Endothelial cell of umbilical vein (primary cell): ENCODE results near the gene FAR1. TPM values are rescaled to one million over a fixed set of nuclear protein-coding genes. Genes with fewer than 3 reads are reported as not detected.

ENCODE experiments used
- BruUV-seq: library from RNA; stranded (reverse); fragments of 400-500 nt; replicated peaks from 2 replicates; lab custom pipeline; 2021; lab: Mats Ljungman, UMichigan
- CTCF ChIA-PET: fragments of 300-600, 350-600 bp; sonication (Branson Sonifier 250); formaldehyde crosslinking; loops from one replicate; lab custom pipeline; 2021; ENCODE audit warnings: antibody characterized with exemption, inconsistent platforms; lab: Charles Lee
- POLR2A ChIA-PET: fragments of 300-600, 350-600 bp; sonication (Branson Sonifier 250); formaldehyde crosslinking; loops from one replicate; lab custom pipeline; 2021; ENCODE audit warnings: antibody characterized with exemption, inconsistent platforms; lab: Charles Lee
- DNase-seq: peaks from one replicate; pipeline ENCODE4 v3.0.0-alpha.2; 2011; ENCODE audit warnings: low read depth, low spot score
- FAIRE-seq: peaks from 2 replicates; lab custom pipeline; 2011; peaks lifted over from hg19 to GRCh38; lab: Jason Lieb, UNC
- H2AFZ ChIP-seq: 2 replicates; pipeline ENCODE4 v1.6.0; 2012; ENCODE audit warnings: low read depth, low read length, control low read depth, inconsistent platforms
- H3K27ac ChIP-seq: 2 replicates; pipeline ENCODE4 v1.5.1; 2011; ENCODE audit warnings: low read depth, mild to moderate bottlenecking, control low read depth, low read length, moderate library complexity; ENCODE audit not compliant: insufficient read depth
- H3K27me3 ChIP-seq, 2 experiments: 2 replicates each; pipeline versions ENCODE4 v1.6.0 to v1.6.1; 2011; ENCODE audit warnings: low read length in 2 of 2, mixed read lengths in 1 of 2; ENCODE audit not compliant: control insufficient read depth in 2 of 2, insufficient read depth in 2 of 2
- H3K36me3 ChIP-seq, 2 experiments: 2 replicates in 1 of 2; 3 replicates in 1 of 2; pipeline ENCODE4 v1.5.1; 2011; ENCODE audit warnings: low read length in 2 of 2, mild to moderate bottlenecking in 1 of 2, moderate library complexity in 1 of 2; ENCODE audit not compliant: control insufficient read depth in 2 of 2, insufficient read depth in 2 of 2; ENCODE audit errors: extremely low read depth in 1 of 2
- H3K4me1 ChIP-seq: 3 replicates; pipeline ENCODE4 v1.5.1; 2011; ENCODE audit warnings: mild to moderate bottlenecking, low read length; ENCODE audit not compliant: control insufficient read depth, insufficient read depth; ENCODE audit errors: extremely low read depth
- H3K4me2 ChIP-seq: 2 replicates; pipeline ENCODE4 v1.6.1; 2011; ENCODE audit warnings: low read length, control low read depth, mixed read lengths; ENCODE audit not compliant: insufficient read depth
- H3K4me3 ChIP-seq, 3 experiments: fragments of 200-600 bp in 1 of 3; sonication (generic), shearing (Covaris generic) in 1 of 3; replicated peaks in 1 of 3; 2 replicates each; pipeline ENCODE4 v1.5.1; 2011 to 2016; ENCODE audit warnings: control low read depth in 3 of 3, low read length in 3 of 3, mild to moderate bottlenecking in 2 of 3, inconsistent platforms in 1 of 3, low read depth in 1 of 3, moderate library complexity in 1 of 3; ENCODE audit not compliant: insufficient read depth in 1 of 3
- H3K79me2 ChIP-seq: 2 replicates; pipeline ENCODE4 v1.6.0; 2012; ENCODE audit warnings: low read length, inconsistent platforms; ENCODE audit not compliant: control insufficient read depth, insufficient read depth
- H3K9ac ChIP-seq: replicated peaks from 2 replicates; pipeline ENCODE3; 2011; ENCODE audit warnings: low read length, control low read depth; ENCODE audit not compliant: insufficient read depth; ENCODE audit errors: extremely low read depth
- H3K9me1 ChIP-seq: replicated peaks from 3 replicates; pipeline ENCODE4 v1.6.0; 2011; ENCODE audit warnings: mild to moderate bottlenecking, low read length; ENCODE audit not compliant: control insufficient read depth, insufficient read depth; ENCODE audit errors: extremely low read depth
- H3K9me3 ChIP-seq: replicated peaks from 2 replicates; pipeline ENCODE4 v1.5.1; 2012; ENCODE audit warnings: low read length, inconsistent platforms; ENCODE audit not compliant: control insufficient read depth, insufficient read depth
- H4K20me1 ChIP-seq: replicated peaks from 2 replicates; pipeline ENCODE3; 2011; ENCODE audit warnings: mild to moderate bottlenecking, low read length; ENCODE audit not compliant: control insufficient read depth, insufficient read depth; ENCODE audit errors: extremely low read depth
- CTCF ChIP-seq, 2 donors: IDR thresholded peaks; 1 replicate in 1 of 2; 2 replicates in 1 of 2; pipeline ENCODE4 v1.5.1; 2011; ENCODE audit warnings: low read length in 2 of 2, mild to moderate bottlenecking in 2 of 2, moderate library complexity in 2 of 2, control low read depth in 1 of 2, inconsistent platforms in 1 of 2, low read depth in 1 of 2; ENCODE audit not compliant: insufficient read depth in 1 of 2; ENCODE audit errors: extremely low read depth in 1 of 2
- EZH2 ChIP-seq: IDR thresholded peaks from 2 replicates; pipeline ENCODE4 v1.6.1; 2012; ENCODE audit warnings: borderline replicate concordance, low read depth, mild to moderate bottlenecking, moderate library complexity, low read length, inconsistent platforms; ENCODE audit not compliant: severe bottlenecking
- FOS ChIP-seq: IDR thresholded peaks from 2 replicates; pipeline ENCODE4 v1.6.1; 2011; ENCODE audit warnings: mild to moderate bottlenecking, low read length, moderate library complexity, borderline replicate concordance; ENCODE audit not compliant: insufficient read depth
- GATA2 ChIP-seq: IDR thresholded peaks from 2 replicates; pipeline ENCODE4 v1.7.0; 2011; ENCODE audit warnings: low read depth, mild to moderate bottlenecking, moderate library complexity, mixed read lengths, low read length; ENCODE audit not compliant: insufficient read length, insufficient read depth
- JUN ChIP-seq: IDR thresholded peaks from 2 replicates; pipeline ENCODE4 v1.6.1; 2011; ENCODE audit warnings: borderline replicate concordance, low read depth; ENCODE audit not compliant: insufficient read length, insufficient read depth
- MYC ChIP-seq: IDR thresholded peaks from one replicate; pipeline ENCODE4 v1.6.1; 2011; ENCODE audit warnings: mild to moderate bottlenecking, low read depth, low read length
- POLR2A ChIP-seq: IDR thresholded peaks from 2 replicates; pipeline ENCODE4 v1.6.1; 2012; ENCODE audit warnings: low read depth, mild to moderate bottlenecking, control low read depth, low read length
- POLR2AphosphoS5 ChIP-seq: IDR thresholded peaks from 2 replicates; pipeline ENCODE4 v1.6.1; 2012; ENCODE audit warnings: low read depth, mild to moderate bottlenecking, control low read depth, low read length, moderate library complexity; ENCODE audit not compliant: insufficient read depth
- dilution Hi-C: fragments of 300-500 bp; cut with MboI; formaldehyde crosslinking; loops from one replicate; pipeline ENCODE4 v1.15.0; 2019; ENCODE audit warnings: low sequenced_read_pairs; ENCODE audit not compliant: extremely low pct_ligation_motif_present
- intact Hi-C: fragments of 100-400 bp; cut with micrococcal nuclease; formaldehyde crosslinking; loops from one replicate; pipeline ENCODE4 v1.10.0; 2022
- polyA plus RNA-seq, 4 experiments: library from polyadenylated mRNA; depleted of rRNA in 3 of 4; stranded (reverse) in 3 of 4; unstranded in 1 of 4; fragments of >200 nt; gene quantifications; 2 replicates each; pipeline versions ENCODE4 v1.2.1 to v1.2.3, GENCODE V29; 2011 to 2012; ENCODE audit warnings: missing spikeins in 1 of 4
- total RNA-seq: library from RNA; stranded (reverse); gene quantifications from 2 replicates; pipeline ENCODE4 v1.2.3, GENCODE V29; 2021
- TF ChIP-seq, protein P1 (sequence below): IDR thresholded peaks from 2 replicates; pipeline ENCODE4 v1.6.1; 2011; ENCODE audit not compliant: insufficient read depth, insufficient read length

FAR1 gene
- total and polyA plus RNA-seq, 2 donors (not counting 3 experiments of a cell fraction or from before 2014, with no cell fraction given) = 29.5 to 76.4 TPM

GRCh38 chr11:13635290-13635689, 33.2 kb upstream of the FAR1 start:
- DNase-seq (no peak), FAIRE-seq (no peak)
- ChIA-PET CTCF (interaction anchor here (1.0 kb wide), 1 partner anchor 10 kb away, joined by 4 read pairs; no protein-coding TSS in a partner anchor), POLR2A (no interaction called here)
- H3K9me3 ChIP-seq = no peaks in the 10 kb centered on the region
- no peak overlapping the region for H3K4me3 ChIP-seq
- no TSS peak for BruUV-seq
- no peaks in the 10 kb centered on the region for H3K79me2 ChIP-seq
- H3K27me3 ChIP-seq = peaks cover 2 to 21% of the 10 kb centered on the region in 2 experiments
- H3K9ac ChIP-seq = no peak overlapping the region
- no peak overlapping the region for H2AFZ ChIP-seq
- dilution Hi-C loops (no loop called here), intact Hi-C loops (no loop called here)
- H3K36me3 ChIP-seq = no peaks in the 10 kb centered on the region
- H3K4me2 ChIP-seq = no peak overlapping the region
- no peaks in the 10 kb centered on the region for H3K4me1 ChIP-seq
- H4K20me1 ChIP-seq = no peaks in the 10 kb centered on the region
- TF ChIP-seq, protein P1, sequence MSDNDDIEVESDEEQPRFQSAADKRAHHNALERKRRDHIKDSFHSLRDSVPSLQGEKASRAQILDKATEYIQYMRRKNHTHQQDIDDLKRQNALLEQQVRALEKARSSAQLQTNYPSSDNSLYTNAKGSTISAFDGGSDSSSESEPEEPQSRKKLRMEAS = no peak
- TF ChIP-seq FOS = no peak
- H3K27ac ChIP-seq = no peak overlapping the region
- H3K9me1 ChIP-seq = no peaks in the 10 kb centered on the region

- Histone ChIP-seq H3K9ac (no peak overlapping the region), H3K4me3 (no peak overlapping the region), H3K4me2 (no peak overlapping the region), H2AFZ (no peak overlapping the region), H3K36me3 (no peaks in the 10 kb centered on the region), H3K9me3 (no peaks in the 10 kb centered on the region), H3K4me1 (no peaks in the 10 kb centered on the region), H3K79me2 (no peaks in the 10 kb centered on the region), H3K9me1 (no peaks in the 10 kb centered on the region), H4K20me1 (no peaks in the 10 kb centered on the region), H3K27me3 (peaks cover 2 to 24% of the 10 kb centered on the region in 2 experiments), H3K27ac (no peak overlapping the region)
- BruUV-seq = no TSS peak
- intact Hi-C loops (no loop called here), dilution Hi-C loops (no loop called here)
- POLR2A ChIA-PET = no interaction called here
- TF ChIP-seq FOS (no peak), EZH2 (no peak), JUN (no peak), GATA2 (no peak), MYC (no peak), POLR2AphosphoS5 (no peak), POLR2A (no peak), CTCF (IDR thresholded peaks at IDR 0.05; ENCODE audit: extremely low read depth in 1 of 2, insufficient read depth in 1 of 2, low read depth in 1 of 2, low read length in 2 of 2) (no peak)
- TF ChIP-seq, protein P1 = no peak
- CTCF ChIA-PET = interaction anchor here (1.0 kb wide), 1 partner anchor 9 kb away, joined by 4 read pairs; no protein-coding TSS in a partner anchor
- DNase-seq = no peak
- FAIRE-seq = no peak
Observed at GRCh38 chr11:13635804-13636203, 32.7 kb upstream of the FAR1 start.
